NCI-H226 (cell line): ENCODE measurements around the gene GCH1.
"Not testable (repeated sequence)": the region's sequence is repeated elsewhere in the genome, so short reads cannot be mapped to it uniquely, and the experiment has no call there.

ENCODE experiments used
- DNase-seq: peaks from one replicate; pipeline ENCODE4 v3.0.0-alpha.2; 2015

Gene GCH1

DNA sequence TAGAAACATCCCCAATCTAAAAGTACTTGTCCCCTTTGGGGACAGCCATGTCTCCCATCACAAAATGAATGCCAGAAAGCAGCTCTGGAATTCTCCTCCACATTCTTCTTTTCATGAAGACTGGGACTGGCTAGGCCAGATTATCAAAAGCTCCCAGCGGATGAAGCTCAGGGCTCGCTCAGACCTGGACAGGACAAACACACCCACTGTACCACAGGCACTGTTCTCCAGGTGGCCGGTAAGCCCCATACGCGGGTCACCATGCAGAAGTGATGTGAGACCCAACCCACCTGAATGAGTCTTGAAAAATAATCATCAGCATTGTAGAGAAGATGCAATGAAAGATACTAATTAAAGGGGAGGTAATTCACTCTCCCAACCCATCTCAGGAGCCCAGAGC lies 85.1 kb downstream of the GCH1 start:
- no peak for DNase-seq

DNA sequence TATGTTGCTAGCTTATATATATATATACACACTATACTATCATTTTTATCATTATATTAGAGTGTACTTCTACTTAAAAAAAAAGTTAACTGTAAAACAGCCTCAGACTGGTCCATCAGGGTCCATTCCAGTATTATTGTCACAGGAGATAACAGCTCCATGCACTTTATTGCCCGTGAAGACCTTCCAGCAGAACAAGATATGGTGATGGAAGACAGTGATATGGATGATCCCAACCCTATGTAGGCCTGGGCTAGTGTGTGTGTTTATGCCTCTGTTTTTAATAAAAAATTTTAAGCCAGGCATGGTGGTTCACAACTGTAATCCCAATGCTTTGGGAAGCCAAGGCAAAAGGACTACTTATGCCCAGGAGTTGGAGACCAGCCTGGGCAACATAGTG lies 86.2 kb downstream of the GCH1 start:
- DNase-seq: no peak

DNA sequence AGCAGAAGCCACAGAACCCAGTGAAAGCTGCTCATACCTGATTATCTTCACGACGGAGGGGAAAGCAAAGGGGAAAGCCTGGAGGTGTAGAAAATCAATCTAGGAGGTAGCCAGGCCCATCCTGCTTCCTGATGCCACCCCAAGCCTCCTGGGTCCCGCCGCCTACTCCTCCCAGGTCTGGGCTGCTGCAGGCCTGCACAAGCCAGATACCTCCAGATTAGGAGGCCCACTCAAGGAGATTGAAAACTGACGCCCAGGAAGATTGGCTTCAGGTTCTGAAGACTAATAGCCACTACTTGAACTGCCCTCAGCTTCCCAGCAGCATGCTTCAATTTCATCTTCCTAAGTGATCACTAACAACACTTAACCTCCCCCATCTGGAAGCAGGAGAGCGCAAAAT lies 87.1 kb downstream of the GCH1 start:
- no peak for DNase-seq

DNA sequence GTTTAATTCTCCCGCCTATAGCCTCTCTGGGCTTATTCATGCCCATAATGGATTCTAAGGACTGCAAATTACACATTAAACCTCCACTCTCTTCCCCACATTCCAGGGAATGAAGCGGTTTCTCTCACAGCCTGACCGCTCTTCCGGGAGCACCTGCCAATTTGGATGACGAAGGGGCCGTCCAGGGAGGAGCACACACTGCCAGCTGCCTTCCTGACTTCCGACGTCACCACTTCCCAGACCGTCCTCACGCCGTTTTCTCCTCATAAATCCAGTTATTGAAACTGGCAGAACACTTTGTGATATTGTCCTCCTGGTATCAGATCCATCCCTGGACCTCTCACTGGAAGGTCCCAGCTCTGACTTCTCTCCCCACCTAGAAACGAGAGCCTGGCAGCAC lies 87.6 kb downstream of the GCH1 start:
- DNase-seq: no peak

DNA sequence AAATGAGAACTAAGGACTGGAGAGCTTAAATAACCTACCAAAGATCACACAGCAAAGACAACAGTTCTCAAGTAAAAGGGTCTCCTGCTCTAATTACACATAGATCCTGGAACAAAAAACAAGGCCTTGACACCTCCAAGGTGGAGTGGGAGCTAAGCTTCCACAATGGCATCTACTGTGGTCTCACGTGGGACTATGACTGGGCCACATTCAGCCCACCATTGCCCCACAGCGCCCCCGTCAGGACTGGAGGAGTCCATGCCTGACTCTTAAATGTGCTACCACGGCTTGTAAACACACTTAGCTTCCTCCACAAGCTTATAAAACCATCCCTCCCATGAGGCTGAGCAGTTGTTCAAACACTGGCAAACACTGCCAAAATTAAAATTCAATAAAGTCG lies 88.5 kb downstream of the GCH1 start:
- DNase-seq: no peak

DNA sequence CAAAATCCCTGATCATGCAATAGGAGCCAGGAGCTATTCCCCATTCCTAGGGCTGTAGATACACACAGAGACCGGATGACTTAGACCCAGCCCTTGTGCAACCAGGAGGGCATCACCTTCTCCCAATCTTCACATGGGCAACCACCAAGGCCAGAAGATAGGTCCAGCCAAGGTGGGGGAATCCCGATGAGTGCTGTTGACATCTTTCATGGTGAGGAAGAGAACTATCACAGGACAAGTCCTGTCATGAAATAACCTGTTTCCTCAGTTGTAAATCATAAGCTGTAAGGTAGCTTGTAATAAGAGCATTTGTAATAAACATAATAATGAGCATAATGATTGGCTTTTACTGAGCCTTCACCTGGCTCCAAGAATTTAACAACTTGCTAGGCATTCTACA lies 89.5 kb downstream of the GCH1 start:
- DNase-seq: no peak

DNA sequence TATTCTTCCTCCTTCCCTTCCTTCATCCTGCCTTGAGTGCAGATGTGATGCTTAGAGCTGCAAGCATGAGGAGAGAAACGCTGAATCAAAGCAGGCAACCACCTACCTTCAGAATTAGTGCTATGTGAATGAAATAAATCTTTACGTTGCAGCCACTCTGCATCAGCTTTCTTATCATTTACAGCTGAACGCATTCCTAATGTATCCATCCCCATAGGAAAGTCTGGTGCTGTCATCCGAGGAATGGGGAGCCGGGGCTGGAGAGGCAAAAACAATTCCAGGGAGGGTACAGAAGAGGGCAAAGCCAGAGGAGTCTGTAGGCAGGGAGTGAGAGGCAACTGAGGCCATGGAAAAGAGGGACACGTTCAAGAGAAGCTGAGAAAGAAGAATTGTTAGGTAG lies 90.0 kb downstream of the GCH1 start:
- no peak for DNase-seq

DNA sequence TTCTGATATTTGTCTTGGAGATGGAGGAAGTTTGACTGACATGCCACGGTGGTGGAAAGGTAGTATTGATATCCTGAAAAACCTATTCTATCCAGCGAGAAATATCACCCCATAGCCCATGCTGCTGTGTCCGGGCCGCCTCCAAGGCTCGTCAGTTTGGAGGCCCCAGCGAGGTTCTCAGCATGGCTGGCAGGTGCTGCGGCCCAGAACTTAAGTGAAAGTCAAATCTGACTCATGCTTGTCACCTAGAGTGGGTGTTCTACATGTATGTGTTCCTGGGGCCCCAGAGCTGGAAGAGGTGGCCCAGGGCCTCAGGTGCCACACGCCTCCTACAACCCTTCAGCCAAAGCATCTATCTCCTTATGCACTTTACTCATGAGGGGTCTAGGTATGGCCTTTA lies 92.9 kb downstream of the GCH1 start:
- DNase-seq: no peak

DNA sequence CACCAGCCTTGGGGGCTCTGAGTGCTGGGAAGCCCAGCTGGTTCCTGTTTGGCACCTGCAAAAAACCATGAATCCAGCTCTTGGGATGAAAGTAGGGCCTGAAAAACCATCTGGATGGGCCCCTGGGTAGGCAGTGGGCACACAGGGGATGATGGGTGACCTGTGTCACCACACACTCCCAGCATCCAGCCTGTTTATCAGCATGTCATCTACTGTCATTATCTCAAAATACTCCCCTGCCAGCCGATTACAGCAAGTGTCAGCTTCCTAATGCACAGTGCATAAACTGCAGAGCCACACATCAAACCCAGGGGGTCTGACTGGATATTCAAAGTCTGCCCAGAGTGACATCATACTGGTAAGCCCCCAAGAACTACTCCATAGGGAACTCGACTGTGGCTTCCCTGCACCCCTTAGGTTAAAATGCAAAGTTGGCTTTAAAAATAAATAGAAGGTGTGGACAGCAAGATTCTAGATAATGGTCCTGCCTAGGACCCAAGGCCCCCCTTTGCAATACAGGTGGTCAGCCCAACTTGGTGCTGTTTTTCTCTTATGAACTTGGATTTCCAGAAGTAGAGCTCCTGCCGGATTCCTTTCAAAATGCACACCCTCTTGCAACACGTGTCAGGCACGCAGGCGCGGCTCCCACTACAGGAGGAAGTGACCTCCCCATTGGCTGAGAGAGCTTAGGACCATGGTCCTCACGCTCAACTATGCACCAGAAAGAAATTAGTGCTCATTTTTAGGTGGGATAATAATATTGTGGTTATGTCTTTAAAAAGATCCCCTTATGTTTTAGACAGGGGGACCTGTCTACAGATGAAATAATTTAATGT lies 94.1 kb downstream of the GCH1 start:
- no peak for DNase-seq

DNA sequence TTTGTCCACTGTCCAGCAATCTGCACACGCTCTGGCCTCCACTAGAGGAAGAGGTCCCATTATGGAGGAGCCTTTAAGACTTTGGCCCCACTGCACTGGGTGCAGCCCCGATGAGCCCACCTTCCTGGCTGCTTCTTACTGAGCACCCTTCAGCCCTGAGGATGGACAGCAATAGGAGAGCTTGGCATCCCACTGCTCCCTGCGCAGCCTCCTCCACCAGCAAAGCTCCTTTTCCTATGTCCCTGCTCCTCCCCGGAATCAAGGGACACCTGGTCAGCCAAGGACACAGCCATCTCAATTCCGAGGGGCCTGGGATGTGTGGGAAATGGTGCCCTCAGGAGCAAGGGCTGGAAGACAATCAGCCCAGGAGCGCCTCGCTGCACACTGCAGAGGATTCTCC lies 94.7 kb downstream of the GCH1 start:
- no peak for DNase-seq

DNA sequence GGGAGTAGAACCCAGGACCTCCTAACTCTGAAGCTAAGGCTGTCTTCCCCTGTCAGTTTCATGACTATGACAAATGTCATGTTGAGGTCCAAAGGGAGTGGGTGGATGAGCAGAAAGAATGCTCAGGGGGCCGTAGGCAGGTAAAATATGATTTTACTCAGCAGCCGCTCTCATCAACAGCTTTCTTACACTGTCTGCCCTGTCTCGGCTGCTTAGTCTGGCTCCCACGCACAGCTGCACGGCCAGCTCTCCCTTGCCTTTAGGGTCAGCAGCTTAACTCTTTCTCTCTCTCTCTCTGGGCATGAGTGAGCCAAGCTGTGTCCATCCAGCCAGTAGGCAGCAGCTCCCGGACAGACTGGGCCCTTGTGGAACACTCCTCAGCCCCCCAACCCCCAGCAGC lies 95.2 kb downstream of the GCH1 start:
- DNase-seq: no peak

DNA sequence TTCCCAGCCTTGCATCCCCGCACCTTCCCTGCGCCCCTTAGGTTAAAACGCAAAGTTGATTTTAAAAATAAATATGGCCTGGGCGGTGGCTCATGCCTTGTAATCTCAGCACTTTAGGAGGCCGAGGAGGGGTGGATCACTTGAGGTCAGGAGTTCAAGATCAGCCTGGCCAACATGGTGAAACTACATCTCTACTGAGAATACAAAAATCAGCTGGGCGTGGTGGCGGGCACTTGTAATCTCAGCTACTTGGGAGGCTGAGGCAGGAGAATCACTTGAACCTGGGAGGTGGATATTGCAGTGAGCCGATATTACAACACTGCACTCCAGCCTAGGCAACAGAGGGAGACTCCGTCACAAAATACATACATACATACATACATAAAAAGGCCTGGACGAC lies 96.0 kb downstream of the GCH1 start:
- no peak for DNase-seq

DNA sequence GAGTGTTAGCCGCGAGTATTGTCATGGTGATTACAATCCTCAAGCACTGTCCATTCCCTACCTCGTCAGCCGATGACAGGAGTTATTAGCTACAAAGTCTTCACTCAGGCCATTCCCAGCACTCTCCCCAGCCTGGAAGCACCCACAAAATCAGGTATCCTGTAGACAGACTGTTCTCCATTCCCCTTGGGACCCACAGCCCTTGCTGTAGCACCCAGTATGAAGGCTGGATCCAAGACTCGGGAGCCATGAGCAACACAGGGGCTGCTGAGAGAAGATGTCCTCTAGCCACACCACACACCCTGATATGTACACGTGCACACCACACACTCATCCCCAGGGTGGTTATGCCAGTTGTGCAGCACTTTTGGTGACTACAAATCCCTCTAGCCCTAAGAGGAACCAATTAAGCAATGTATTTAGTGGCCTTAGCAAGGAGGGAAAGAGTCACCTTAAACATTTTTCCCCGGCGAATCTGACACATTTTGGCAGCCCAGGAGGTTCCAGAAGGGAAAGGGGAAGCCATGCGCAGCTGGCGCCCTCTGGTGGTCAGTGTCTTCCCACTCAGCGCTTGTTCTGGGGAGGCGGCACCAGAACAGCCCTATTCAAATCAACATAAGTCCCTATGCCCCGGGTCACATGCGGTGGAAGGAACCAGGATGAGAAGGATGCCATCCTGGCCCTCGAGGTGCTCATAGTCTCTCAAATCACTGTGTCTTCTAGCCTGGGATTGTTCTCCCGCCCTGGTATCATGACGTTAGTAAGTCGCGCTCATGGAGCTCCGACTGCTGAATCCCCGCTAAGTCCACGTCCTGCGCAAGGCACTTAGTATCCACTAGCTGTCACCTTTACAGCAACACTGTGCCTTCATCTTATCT lies 96.9 kb downstream of the GCH1 start:
- DNase-seq: peak; percentile 56

DNA sequence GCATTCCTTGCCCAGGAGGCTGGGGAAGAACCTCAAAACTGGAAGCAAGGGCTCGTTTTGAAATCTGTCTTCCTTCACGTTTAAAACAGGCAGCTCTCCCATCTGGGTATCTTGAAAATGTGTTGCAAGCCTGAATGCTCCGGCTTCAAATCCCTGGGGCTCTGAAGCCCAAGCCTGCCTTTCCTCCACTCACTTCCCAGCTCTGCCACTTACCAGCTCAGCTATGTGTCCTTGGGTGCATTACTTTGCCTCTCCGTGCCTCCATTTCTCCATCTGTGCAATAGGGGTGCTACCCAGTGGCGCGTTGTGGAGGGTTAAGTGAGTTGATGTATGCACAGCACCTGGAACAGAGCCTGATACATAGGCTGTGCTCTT lies 97.6 kb downstream of the GCH1 start:
- no peak for DNase-seq

DNA sequence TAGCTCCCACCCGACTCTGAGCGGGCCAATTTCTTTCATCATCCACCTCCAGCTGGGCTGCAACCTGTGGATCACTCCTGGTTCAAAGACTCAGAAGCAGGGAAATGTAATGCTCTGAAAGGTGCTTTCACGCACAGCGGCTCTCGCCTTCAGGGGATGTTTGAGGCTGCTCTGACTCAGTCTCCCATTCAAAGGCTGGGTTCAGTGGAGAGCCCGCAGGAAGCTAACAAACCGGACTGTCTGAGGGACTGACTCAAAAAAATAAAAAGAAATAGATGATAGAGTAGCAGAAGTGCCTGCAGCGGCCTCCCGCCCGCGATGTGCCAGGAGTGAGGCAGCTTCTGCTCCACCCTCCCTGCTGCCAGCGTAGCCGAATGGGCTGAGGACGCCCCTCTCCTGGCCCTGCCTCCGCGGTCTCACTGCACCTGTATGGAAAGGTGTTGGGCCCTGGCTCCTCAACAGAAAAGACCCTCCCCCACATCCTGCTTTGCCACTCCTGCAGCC lies 98.0 kb downstream of the GCH1 start:
- no peak for DNase-seq

DNA sequence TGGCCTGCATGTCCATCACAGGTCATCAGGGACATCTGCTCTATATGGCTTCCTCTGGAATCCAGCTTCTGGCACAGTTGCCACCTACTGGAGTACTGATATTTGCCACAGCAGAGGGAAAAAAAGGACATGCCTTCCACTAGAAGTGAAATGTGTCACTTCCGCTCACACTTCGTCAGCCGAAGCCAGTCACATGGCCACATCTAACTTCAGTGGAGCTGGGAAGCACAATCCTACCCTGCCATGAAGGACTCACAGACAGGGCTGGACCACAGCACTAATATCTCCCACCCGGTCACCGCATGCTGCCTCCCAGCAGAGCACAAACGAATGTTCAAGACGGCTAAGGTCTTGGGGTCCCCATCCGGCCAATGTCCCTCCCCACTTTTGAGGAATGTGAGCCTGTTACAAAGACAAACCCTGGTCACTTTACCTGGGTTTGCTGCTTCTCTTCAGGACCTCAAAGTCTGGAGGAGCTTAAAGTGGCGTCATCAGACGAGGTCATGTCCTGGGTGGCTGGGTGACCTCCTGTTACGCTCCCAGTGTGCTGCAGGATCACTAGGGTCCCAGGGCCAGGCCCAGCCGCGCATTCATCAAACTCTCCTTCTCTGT lies 98.6 kb downstream of the GCH1 start:
- DNase-seq: no peak

DNA sequence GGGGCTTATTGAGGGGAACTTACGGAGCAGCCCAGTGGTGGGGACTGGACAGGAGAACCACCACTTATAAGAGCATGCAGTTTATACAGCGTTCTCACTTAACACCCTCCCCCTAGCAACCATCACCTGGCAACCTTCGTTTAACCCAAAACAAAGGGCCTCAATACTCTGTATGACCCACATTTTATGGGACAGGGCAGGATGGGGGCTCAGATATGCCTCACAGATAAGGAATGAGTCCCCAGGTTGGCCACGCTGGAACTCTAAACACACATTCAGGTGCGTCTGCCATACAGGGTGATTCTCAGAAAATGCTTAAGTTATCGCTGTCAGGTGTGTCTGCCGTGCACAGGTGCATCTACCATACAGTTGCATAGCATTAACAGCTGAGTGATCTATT lies 99.2 kb downstream of the GCH1 start:
- DNase-seq: no peak

DNA sequence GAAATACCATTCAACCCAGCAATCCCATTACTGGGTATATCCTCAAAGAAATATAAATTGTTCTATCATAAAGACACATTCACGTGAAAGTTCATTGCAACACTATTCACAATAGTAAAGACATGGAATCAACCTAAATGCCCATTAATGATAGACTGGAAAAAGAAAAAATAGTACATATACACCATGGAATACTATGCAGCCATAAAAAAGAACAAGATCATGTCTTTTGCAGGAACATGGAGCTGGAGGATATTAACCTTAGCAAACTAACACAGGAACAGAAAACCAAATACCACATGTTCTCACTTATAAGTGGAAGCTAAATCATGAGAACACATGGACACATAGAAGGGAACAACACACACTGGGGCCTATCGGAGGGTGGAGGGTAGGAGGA lies 101.1 kb downstream of the GCH1 start:
- DNase-seq: not testable (repeated sequence)

DNA sequence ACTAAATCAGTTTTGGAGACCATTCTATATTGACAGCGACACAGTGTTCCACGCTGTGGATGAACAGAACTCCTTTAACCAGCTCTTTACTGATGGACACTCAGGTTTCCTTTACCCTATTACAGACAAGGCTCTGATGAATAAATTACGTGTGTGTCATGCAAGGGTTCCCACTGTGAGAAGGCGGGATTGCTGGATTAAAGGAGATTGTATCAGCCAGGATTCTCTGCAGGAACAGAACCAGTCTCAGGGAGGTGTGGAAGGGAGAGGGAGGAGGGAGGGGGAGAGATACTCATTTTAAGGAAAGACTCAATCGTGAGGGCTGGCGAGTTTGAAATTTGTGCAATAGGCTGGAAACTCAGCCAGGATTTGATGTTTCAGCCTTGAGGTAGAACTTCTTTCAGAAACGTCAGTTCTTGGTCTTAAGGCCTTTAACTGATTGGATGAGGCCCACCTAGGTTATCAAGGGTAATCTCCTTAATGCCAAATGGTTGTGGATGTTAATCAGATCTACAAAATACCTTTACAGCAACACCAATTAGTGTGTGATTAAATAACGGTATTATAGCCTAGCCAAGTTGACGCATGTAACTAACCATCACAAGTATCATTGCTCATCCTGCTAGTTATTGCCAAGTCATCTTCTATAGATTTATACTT lies 104.0 kb downstream of the GCH1 start:
- DNase-seq: no peak

DNA sequence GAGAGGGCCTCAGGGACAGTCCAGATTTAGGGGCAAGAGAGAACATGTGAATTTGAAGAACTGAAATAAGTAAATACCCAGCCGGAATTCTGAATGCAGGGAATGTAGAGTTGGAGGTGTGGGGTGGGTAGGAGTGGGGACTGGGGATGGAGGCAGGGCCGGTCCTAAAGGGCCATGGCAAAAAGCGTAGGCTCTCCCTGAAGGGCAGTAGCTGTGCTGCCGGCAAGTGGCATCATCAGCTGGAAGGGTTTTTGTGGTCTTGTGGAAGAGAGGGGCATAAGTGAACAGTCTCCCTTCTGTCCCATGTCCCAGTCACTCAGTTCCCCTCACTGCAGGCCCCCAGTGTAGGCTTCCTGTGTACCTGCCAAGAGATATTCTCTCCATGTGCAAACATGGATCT lies 104.6 kb downstream of the GCH1 start:
- DNase-seq: no peak

DNA sequence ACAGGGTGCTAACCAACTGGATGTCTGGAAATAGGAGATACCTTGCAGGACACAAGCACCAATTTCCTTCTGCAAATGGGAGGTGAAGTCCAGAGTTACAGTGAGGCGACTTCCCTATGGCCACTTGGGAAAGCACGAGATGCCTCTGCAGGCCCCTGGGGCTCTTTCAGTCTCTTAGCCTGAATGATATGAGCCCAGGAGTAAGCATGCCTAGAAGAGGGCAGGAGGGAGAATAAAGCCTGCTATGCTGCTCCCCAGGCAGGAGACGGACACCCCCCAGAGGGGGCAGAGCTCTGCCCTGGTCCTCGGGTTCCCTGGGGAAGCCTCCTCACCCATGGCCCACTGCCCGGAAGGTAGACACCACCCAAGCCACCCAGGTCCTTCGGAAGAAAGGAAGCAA lies 105.1 kb downstream of the GCH1 start:
- no peak for DNase-seq

DNA sequence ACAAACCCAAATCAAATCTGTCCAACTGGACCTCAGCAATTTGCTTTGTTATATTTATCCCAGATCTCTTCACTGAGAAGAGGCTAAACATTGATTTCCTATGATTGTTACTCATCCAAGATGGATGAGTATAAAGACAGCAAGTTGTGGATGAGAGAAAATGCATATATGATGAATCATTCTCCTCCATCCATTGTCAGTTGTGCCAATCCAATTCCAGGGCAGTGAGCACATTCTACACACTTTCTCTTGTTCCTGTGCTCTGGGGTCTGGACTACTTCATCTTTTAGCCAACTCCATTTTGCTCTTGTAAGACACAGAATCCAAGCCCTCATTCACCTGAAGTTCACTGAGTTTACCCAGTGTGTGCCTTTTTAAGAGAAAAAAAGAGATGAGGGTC lies 105.7 kb downstream of the GCH1 start:
- peak; percentile 67 for DNase-seq

DNA sequence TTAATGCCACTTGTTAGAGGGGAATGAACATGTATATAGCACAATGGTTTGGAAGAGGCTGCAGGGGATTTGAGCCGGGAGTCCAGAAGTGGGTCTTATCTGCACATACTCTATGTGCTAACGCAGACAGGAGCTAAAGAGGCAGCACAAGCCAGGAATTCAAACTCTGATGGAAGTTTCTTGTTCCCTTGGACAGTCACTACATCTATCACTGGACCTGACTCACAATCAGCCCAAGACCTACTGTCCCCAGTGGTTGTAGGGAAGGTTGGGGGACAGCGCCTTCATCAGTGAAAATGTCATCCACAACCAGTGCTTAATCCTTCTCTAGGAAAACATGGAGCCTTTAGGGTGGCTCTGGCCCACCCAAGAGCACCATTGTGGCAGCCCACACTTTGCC lies 107.8 kb downstream of the GCH1 start:
- DNase-seq: no peak
